NCI-H2171 (cell line): Measurements from ENCODE around the gene NR2F1-AS1.
"Not testable (repeated sequence)": the region's sequence is repeated elsewhere in the genome, so short reads cannot be mapped to it uniquely, and the experiment has no call there.

ENCODE experiments used
- DNase-seq: peaks from one replicate; lab custom pipeline; 2025; lab: John Stamatoyannopoulos, UW

Gene NR2F1-AS1

GRCh38 chr5:93519740-93520139, 61.3 kb downstream of the NR2F1-AS1 start:
- no peak for DNase-seq

- no peak for DNase-seq
Measured at GRCh38 chr5:93517828-93518227, 63.2 kb downstream of the NR2F1-AS1 start.

- DNase-seq = no peak
Measured at GRCh38 chr5:93513298-93513697, 67.7 kb downstream of the NR2F1-AS1 start.

DNA sequence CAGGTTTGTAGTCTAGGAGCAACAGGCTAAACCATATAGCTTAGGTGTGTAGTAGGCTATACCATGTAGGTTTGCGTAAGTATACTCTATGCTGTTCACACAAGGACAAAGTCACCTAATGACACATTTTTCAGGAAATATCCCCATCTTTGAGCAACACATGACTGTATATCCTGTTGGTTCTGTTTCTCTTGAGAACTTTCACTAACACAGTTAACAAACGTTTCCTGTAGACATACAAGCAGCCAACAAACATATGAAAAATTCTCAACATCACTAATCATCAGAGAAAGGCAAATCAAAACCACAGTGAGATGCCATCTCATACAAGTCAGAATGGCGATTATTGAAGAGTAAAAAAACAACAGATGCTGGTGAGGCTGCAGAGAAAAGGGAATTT, 68.2 kb downstream of the NR2F1-AS1 start:
- no peak for DNase-seq

DNA sequence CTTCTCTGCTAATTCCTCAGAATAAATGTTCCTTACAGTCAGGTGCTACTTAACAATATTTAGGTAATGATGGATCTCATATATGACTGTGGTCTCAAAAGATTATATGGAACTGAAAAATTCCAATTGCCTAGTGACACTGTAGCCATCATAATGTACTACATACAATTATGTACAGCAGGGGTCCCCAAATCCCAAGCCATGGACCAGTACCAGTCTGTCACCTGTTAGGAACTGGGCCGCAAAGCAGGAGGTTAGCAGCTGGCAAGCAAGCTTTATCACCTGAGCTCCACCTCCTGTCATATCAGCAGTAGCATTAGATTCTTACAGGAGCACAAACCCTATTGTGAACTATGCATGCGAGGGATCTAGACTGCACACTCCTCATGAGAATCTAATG, 69.6 kb downstream of the NR2F1-AS1 start:
- DNase-seq = no peak

- DNase-seq = no peak
Measured at GRCh38 chr5:93510626-93511380, 70.2 kb downstream of the NR2F1-AS1 start.

DNA sequence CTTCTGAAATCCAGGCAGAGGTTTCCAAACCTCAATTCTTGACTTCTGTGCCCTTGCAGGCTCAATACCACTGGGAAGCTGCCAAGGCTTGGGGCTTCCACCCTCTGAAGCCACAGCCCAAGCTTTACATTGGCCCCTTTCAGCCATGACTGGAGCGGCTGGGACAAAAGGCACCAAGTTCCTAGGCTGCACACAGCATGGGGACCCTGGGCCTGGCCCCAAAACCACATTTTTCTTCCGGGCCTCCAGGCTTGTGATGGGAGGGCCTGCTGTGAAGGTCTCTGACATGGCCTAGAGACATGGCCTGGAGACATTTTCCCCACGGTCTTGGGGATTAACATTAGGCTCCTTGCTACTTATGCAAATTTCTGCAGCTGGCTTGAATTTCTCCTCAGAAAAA, 75.5 kb downstream of the NR2F1-AS1 start:
- DNase-seq = not testable (repeated sequence)

- DNase-seq = no peak
Measured at GRCh38 chr5:93503598-93504067, 77.4 kb downstream of the NR2F1-AS1 start.

- DNase-seq = no peak
Measured at GRCh38 chr5:93497096-93497495, 83.9 kb downstream of the NR2F1-AS1 start.

GRCh38 chr5:93479982-93480509, 101.0 kb downstream of the NR2F1-AS1 start:
- no peak for DNase-seq

DNA sequence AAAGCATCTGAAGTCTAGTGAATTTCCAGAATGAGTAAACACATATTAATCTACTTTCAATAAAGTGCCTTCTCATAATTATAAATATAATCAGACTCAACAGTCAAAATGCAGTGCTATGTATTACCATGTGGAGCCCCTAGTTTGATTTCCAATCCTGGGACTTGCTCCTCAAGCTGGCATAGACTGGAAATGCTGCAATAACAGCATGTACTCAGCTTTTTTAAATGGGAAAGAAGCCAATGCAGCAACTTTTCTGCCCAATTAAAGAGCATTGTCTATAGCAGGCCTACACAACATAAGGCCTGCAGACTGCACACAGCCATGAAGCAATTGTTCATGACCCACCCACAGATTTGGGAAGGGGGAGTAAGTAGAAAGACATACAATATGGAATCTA, 103.2 kb downstream of the NR2F1-AS1 start:
- DNase-seq = no peak

- no peak for DNase-seq
Measured at GRCh38 chr5:93476251-93476742, 104.7 kb downstream of the NR2F1-AS1 start.

GRCh38 chr5:93462916-93463315, 118.1 kb downstream of the NR2F1-AS1 start:
- no peak for DNase-seq

DNA sequence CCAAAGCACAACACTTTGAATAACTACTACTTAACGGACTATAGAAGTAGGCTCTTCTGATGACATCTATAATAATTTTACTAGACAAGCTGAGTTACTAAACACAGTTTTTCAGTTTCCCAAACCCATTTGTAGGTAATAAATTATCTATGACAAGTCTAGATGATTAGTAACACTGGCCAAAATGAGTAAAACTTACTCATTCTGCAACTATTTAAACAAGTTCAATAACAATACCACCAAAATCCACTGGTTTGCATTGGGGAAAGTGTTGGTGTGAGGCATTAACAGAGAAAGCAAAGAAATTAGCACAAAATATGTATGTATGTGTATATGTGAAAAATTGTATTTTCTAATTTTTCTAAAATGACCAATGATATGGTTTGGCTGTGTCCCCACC, 119.3 kb downstream of the NR2F1-AS1 start:
- no peak for DNase-seq

DNA sequence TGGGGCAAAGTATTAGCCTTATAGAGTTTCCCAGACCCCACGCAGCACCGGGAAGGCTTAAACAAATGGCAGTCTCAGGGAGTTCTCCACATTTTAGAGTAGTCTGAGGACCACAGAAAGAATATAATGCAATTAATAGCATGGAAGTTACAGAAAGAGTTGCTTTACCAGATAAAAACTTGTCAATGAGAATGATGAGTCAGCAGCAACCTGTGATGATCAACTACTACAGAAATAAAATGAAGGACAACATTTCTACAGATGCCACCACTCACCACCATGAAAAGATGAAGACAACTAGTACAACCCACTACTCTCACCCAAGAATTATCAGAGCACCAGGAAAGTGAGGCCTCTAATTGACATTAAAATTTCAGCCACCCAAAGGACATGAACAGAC, 120.7 kb downstream of the NR2F1-AS1 start:
- DNase-seq = no peak

- DNase-seq = not testable (repeated sequence)
Measured at GRCh38 chr5:93456796-93457195, 124.2 kb downstream of the NR2F1-AS1 start.

DNA sequence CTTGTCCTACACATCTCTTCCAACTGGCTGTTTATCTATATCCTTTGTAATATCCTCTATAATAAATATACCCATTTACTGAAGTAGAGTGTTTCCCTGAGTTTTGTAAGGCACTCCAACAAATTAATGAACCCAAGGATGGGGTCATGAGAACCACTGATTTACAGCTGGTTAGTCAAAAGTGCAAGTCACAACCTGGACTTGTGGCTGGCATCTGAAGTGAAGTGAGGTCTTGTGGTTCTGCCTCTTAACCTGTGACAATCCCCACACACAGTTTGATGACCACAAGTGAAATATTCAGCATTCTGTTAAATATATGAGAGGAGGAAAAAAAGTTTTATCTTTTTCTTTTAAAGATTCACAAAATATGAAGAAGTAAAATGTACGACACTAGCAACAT, 126.1 kb downstream of the NR2F1-AS1 start:
- no peak for DNase-seq

GRCh38 chr5:93452255-93452654, 128.8 kb downstream of the NR2F1-AS1 start:
- no peak for DNase-seq

- no peak for DNase-seq
Measured at GRCh38 chr5:93438124-93438523, 142.9 kb downstream of the NR2F1-AS1 start.

DNA sequence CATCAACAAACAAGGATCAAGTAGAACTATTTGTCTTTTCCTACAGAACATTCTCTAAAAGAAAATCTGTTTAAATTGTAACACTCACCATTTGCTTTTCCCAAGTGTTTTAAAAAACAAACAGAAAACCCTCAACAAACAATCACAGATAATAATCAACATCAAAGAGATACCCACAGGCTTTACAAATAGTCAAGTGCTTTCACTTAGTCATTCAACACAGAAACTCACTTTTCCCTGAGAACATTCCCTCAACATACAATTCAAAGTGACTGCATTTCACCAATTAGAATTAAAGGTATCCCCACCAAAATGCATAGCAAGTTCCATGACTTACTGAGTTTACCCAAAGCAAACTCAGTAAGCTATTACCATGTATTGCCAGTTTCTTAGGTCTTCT, 144.9 kb downstream of the NR2F1-AS1 start:
- DNase-seq = no peak

GRCh38 chr5:93433422-93433821, 147.6 kb downstream of the NR2F1-AS1 start:
- DNase-seq = no peak

GRCh38 chr5:93431250-93431649, 149.8 kb downstream of the NR2F1-AS1 start:
- no peak for DNase-seq

DNA sequence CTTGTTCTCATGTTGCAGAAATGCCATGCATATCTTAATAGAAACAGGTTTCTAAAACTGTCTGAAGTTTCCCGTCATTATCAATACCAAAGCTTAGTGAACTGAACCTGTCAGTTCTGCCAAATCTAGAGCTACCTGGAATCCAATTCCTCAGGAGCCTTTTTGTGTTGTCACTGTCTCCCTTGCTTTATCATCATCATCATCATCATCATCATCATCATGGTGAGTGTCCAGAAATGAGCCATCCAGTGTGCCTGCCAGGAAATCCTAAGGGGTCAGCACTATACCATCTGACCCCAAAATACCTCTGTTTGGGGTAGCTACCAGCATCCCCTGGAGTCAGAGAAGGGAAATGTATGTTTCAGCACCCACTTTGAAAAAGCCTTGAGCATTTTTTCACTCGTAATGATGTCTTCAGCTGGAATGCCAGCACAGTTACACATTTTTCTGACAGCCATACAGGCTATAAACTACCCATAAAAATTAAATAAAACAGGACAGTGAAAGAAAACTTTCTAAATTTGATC, 150.3 kb downstream of the NR2F1-AS1 start:
- no peak for DNase-seq
